T follicular helper cell (primary cell): ENCODE data around the gene BRIP1.
"Not testable (repeated sequence)": the region's sequence is repeated elsewhere in the genome, so short reads cannot be mapped to it uniquely, and the experiment has no call there.

ENCODE experiments used
- DNase-seq: peaks from one replicate; pipeline ENCODE4 v3.0.0-alpha.2; 2020; ENCODE audit warnings: low read depth

Gene BRIP1

GRCh38 chr17:61799812-61800484 is 63.4 kb downstream of the BRIP1 start:
- DNase-seq: no peak

GRCh38 chr17:61797283-61797682 is 66.0 kb downstream of the BRIP1 start:
- no peak for DNase-seq

DNA sequence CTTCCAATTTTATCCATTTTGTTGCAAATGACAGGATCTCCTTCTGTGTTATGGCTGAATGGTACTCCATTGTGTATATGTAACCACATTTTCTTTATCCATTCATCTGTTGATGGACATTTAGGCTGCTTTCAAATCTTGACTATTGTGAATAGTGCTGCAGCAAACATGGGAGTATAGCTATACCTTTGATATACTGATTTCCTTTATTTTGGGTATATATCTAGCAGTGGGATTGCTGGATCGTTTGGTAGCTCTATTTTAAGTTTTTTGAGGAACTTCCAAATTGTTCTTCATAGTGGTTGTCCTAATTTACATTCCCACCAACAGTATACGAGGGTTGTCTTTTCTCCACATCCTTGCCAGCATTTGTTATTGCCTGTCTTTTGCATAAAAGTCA is 67.8 kb downstream of the BRIP1 start:
- no peak for DNase-seq

GRCh38 chr17:61794792-61795191 is 68.5 kb downstream of the BRIP1 start:
- DNase-seq: no peak

GRCh38 chr17:61794242-61794641 is 69.1 kb downstream of the BRIP1 start:
- DNase-seq: no peak

DNA sequence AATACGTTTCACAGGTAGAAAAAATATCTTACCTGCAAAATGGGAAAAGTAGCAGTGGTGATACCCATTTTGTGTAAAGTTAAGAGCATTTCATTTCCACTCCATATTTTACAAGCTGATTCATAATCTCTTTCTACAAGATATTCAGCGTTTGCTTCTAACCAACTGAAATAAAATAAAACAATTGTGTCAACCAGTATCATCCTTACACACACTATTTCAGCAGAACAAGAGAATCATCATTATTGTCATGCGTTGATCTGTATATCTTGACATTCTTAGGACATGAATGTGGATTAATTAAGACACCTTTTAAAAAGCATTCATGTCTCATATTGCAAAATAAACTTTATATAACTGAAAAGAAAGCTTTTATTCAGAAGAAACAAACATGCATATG is 69.8 kb downstream of the BRIP1 start:
- DNase-seq: no peak

DNA sequence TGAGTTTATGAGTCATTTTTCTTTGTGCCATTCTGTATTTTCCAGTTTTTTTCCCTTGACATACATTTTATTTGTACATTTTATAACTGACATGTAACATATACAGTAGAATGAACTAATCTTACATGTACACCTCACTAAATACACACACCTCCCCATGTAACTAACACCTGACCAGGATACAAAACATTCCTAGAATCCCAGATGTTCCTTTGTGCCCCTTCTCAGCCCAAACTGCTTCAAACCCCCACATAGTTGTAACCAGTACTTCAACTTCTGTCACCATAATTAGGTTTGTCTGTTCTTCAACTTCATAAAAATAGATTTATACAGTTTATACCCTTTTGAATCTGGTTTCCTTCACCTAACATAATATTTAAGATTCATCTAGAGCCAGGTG is 73.5 kb downstream of the BRIP1 start:
- no peak for DNase-seq

GRCh38 chr17:61786088-61786487 is 77.2 kb downstream of the BRIP1 start:
- no peak for DNase-seq

DNA sequence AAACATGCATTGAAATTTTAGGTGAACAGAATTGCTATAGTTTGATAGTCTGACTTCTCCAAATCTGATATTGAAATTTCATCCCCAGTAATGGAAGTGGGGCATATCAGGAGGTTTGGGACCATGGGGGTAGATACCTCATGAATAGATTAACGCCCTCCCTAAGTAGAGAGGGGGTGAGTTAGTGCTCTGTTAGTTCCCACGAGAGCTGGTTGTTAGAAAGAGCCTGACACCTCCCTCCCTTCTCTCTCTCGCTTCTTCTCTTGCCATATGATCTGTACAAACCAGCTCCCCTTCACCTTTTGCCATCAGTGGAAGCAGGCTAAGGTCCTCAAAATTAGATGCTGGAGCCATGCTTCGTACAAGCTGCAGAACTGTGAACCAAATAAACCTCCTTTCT is 78.8 kb downstream of the BRIP1 start:
- DNase-seq: no peak

DNA sequence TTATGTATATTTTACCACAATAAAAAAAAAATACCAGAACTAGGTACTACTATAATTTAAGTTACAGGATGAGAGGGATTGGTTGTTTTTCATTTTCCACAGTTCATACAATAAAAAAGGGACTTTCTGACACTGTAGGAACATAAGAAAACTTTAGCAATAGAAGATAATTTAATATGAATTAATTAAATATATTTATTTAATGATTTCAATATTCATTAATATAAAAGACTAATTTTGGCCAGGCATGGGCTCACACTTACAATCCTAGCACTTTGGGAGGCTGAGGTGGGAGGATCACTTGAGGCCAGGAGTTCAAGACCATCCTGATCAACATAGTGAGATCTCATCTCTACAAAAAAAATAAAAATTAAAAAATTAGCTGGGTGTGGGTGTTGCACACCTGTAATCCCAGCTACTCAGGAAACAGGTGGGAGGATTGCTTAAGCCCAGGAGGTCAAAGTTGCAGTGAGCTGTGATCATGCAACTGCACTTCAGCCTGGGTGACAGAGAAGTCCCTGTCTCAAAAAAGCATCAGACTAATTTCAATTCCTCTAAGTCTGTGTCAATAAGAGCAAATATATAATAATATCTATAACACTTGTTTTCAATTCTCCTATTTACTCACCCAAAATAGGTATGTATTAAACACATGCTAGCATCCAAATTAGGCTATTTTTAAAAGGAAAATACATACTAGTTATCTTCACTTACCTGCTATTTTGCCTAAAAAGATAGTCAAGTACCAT is 79.6 kb downstream of the BRIP1 start:
- DNase-seq: no peak

DNA sequence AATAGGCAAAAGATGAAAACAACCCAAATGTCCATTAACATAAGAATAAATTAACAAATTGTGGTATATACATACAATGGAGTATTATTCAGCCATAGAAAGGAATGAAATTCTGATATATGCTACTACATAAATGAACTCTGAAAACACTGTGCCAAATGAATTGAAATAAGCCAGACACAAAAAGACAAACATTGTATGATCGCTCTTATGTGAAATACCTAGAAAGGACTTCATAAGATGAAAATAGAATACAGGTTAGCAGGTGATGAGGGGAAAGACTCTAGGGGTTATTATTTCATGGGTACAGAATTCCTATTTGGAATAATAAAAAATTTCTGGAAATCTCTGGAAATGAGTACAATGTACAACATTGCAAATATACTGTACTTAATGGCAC is 80.2 kb downstream of the BRIP1 start:
- DNase-seq: no peak

DNA sequence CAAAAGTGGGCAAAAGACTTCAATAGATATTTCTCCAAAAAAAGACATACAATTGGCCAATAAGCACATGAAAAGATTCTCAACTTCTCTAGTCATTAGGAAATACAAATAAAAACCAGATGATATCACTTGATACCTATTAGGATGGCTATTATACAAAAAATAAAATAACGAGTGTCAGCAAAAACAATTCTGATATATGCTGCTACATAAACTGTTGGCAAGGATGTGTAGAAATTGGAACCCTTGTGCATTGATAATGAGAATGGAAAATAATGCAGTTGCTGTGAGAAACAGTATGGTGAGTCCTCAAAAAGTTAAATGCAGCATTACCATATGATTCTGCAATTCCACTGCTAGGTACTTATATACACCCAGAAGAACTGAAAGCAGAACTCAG is 80.6 kb downstream of the BRIP1 start:
- DNase-seq: no peak

DNA sequence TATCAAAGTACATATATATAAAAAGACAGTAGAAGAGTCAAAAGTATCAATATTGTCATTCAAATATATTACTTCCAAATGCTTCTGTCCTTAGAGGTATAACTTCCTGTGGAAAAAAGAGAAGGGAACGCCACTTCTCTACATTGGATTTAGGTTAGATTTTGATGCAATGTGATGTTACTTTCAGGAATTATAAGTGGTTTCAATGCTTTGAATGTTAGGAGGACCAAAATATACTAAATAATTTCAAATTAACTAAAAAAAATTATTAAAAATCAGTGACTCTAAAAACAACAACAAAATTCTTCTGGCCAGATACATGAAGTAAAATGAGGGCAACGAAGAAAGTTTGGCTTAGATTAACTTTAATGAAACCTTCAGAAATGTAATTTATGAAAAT is 88.0 kb downstream of the BRIP1 start:
- DNase-seq: no peak

- DNase-seq: no peak
Measured at GRCh38 chr17:61774724-61775123, 88.6 kb downstream of the BRIP1 start.

GRCh38 chr17:61774087-61774486 is 89.2 kb downstream of the BRIP1 start:
- DNase-seq: not testable (repeated sequence)

GRCh38 chr17:61770752-61771533 is 92.4 kb downstream of the BRIP1 start:
- DNase-seq: no peak

DNA sequence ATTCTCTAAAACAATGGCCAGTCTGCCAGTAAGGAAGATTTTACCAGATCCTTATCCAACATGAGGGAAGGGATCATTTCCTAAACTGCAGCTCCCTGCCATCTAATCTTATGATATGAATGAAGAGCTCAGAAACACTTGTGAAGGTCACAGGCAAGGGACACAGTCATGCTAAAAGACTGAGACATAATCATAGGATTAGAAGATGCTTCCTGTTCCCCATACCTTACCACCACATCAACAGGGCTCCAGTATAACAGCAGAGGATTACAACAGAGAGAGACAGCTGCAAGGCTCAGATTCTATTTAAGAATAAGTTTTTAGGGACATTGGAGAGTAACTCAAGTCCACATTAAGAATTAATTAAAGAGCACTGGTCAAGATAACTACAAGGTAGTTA is 93.3 kb downstream of the BRIP1 start:
- no peak for DNase-seq

GRCh38 chr17:61768405-61768804 is 94.9 kb downstream of the BRIP1 start:
- DNase-seq: no peak

- DNase-seq: no peak
Measured at GRCh38 chr17:61766520-61766919, 96.8 kb downstream of the BRIP1 start.

DNA sequence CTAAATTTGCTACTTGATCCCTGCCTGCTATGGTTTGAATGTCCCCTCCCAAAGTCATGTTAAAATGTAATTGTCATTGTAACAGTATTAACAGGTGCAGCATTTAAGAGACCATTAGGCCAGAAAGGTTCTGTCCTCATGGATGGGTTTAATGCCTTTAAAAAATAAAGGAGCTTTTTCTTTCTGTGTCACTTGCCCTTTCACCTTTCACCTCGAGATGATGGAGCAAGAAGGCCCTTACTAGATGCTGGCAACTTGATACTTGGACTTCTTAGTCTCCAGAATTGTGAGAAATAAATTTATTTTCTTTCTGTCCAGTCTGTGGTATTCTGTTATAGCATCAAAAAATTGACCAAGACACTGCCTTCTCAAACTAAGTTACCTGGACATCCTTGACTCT is 98.5 kb downstream of the BRIP1 start:
- DNase-seq: no peak

DNA sequence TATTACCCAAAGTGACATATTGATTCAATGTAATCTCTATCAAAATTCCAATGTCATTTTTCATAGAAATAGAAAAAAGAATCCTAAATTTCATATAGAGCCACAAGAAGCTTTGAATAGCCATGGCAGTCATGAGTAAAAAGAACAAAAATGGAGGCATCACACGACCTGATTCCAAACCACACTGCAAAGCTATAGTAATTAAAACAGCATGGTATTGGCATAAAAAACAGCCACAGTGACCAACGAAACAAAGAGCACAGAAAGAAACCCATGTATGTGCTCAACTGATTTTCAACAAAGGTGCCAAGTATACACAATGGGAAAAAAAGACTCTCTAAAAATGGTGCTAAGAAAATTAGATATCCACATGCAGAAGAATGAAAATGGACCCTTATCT is 101.5 kb downstream of the BRIP1 start:
- DNase-seq: no peak

DNA sequence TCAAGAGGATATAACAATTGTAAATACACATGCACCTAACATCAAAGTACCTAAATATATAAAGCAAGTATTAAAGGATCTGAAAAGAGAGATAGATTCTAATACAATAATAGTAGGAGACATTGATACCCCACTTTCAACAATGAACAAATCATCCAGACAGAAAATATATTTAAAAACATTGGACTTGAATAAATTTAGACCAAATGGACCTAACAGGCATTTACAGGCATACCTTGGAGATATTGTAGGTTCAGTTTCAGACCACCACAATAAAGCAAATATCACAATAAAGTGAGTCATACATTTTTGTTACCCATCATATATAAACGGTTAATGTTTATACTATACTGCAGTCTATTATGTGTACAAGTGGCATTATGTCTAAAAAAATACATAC is 104.0 kb downstream of the BRIP1 start:
- no peak for DNase-seq

- DNase-seq: no peak
Measured at GRCh38 chr17:61758430-61758829, 104.9 kb downstream of the BRIP1 start.
